Right lobe of liver (tissue), 6 donors: Measurements from ENCODE around the gene MRLN. TPM values are rescaled to one million over a fixed set of nuclear protein-coding genes. Genes with fewer than 3 reads are reported as not detected.
A peak's percentile ranks its signal among the peaks of the same experiment; 100 is the strongest.

Experiments
- ATAC-seq, 4 donors: fragments of 200-7000 bp; cut with Tn5 transposase; one replicate each; pipeline ENCODE4 v1.9.1; 2020; ENCODE audit warnings: mild to moderate bottlenecking in 4 of 4, moderate library complexity in 4 of 4
- DNase-seq, 3 donors: peaks; one replicate each; pipeline ENCODE4 v3.0.0-alpha.2; 2020
- H3K27ac ChIP-seq, 3 donors: fragments of 200-600 bp; one replicate each; pipeline ENCODE4 v1.8.0; 2022
- H3K27me3 ChIP-seq, 2 donors: fragments of 200-600 bp; one replicate each; pipeline ENCODE4 v1.8.0; 2022
- H3K36me3 ChIP-seq, 4 donors: fragments of 200-600 bp; sonication (generic) in 1 of 4; one replicate each; pipeline versions ENCODE4 v1.5.1 to v1.8.0; 2017 to 2022; ENCODE audit warnings: control low read depth in 1 of 4
- H3K4me1 ChIP-seq, 4 donors: fragments of 200-600 bp; sonication (generic) in 1 of 4; one replicate each; pipeline versions ENCODE4 v1.5.1 to v1.8.0; 2017 to 2022; ENCODE audit warnings: control low read depth in 1 of 4
- H3K4me3 ChIP-seq, 3 donors: fragments of 200-600 bp; one replicate each; pipeline ENCODE4 v1.8.0; 2022
- H3K9me3 ChIP-seq, 4 donors: fragments of 200-600 bp; sonication (generic) in 1 of 4; one replicate each; pipeline versions ENCODE4 v1.5.1 to v1.8.0; 2017 to 2022; ENCODE audit warnings: control low read depth in 1 of 4
- CTCF ChIP-seq, 4 donors: fragments of 200-600 bp in 3 of 4; fragments of 450-650 bp in 1 of 4; IDR thresholded peaks; one replicate each; pipeline versions ENCODE4 v1.5.1 to v1.8.0; 2016 to 2022; ENCODE audit warnings: antibody characterized with exemption in 4 of 4, mild to moderate bottlenecking in 2 of 4
- POLR2A ChIP-seq: fragments of 450-650 bp; IDR thresholded peaks from one replicate; pipeline ENCODE4 v1.6.1; 2017; ENCODE audit warnings: antibody characterized with exemption, mild to moderate bottlenecking
- WGBS: methylation state at CpG from one replicate; pipeline ENCODE4 v1.1.6; 2018; ENCODE audit warnings: low coverage, low lambda C conversion rate; ENCODE audit not compliant: insufficient coverage; ENCODE audit errors: missing lambda C conversion rate; 5-methylcytosine and 5-hydroxymethylcytosine counted together
- intact Hi-C, 2 donors: fragments of 100-400 bp; cut with DNase I; formaldehyde crosslinking; loops; one replicate each; pipeline versions ENCODE4 v1.11.2 to v1.14.1; 2022
- total RNA-seq, 6 experiments: library from RNA; depleted of rRNA in 2 of 6; stranded (reverse); fragments of >200 nt in 2 of 6; fragmentation: NEBNext Ultra II Directional in 3 of 6; extraction: Animal tissue kit (Norgen Biotek cat#: 25700) in 3 of 6; gene quantifications; one replicate each; pipeline versions ENCODE4 v1.1.0 to v1.2.4, GENCODE V29; 2016 to 2023
- donor health status: DM: no; HTN: yes; CAD: no.
- donor health status: DM: no; HTN: no; CAD: no.
- donor health status: DM: no; HTN: no; CAD: no.
- donor health status: DM: no; HTN: yes; CAD: no.
- donor health status: DM: no; HTN: yes; CAD: no.

MRLN gene
- total RNA-seq, 6 experiments from 2014 or later, result not detected

- Histone ChIP-seq H3K9me3 (no peaks in the 10 kb centered on the region), H3K27me3 (peaks cover 0 to 8% of the 10 kb centered on the region in 2 donors), H3K36me3 (no peaks in the 10 kb centered on the region), H3K27ac (no peak overlapping the region), H3K4me3 (no peak overlapping the region), H3K4me1 (no peaks in the 10 kb centered on the region)
- TF ChIP-seq POLR2A (no peak), CTCF (IDR thresholded peaks at IDR 0.05) (no peak)
- no peak for ATAC-seq
- intact Hi-C loops, result no loop called here
- WGBS, result 58% methylated on average over 7 of the region's 7 CpGs
- DNase-seq, result no peak
These were observed 39.9 kb downstream of the MRLN start for GRCh38 chr10:59713196-59713821.

- H3K9me3 ChIP-seq, result no peaks in the 10 kb centered on the region
- TF ChIP-seq POLR2A, result no peak
- no peak for TF ChIP-seq CTCF (IDR thresholded peaks at IDR 0.05)
- intact Hi-C loops, result no loop called here
- no peak for ATAC-seq
- no peaks in the 10 kb centered on the region for H3K36me3 ChIP-seq
- DNase-seq, result no peak
- H3K4me3 ChIP-seq, result no peak overlapping the region
- WGBS, result 53% methylated on average over 3 of the region's 3 CpGs
- H3K27me3 ChIP-seq, result peaks cover 0 to 8% of the 10 kb centered on the region in 2 donors
- H3K27ac ChIP-seq, result no peak overlapping the region
- no peaks in the 10 kb centered on the region for H3K4me1 ChIP-seq
These were observed 41.3 kb downstream of the MRLN start for GRCh38 chr10:59711871-59712494.

GRCh38 chr10:59709395-59710125 lies 43.7 kb downstream of the MRLN start, which contains the start of gene SLC16A9:
TSS of gene SLC16A9 (minus strand) at chr10:59709850. CDS start at chr10:59684291, 25,559 bp downstream.
- Histone ChIP-seq H3K36me3 (no peaks in the 10 kb centered on the region), H3K4me1 (no peaks in the 10 kb centered on the region), H3K9me3 (no peaks in the 10 kb centered on the region), H3K4me3 (peak within 1 kb of the TSS; percentile 40 to 51 (median 44)), H3K27me3 (peaks cover 0 to 8% of the 10 kb centered on the region in 2 donors), H3K27ac (no peak within 1 kb of the TSS)
- WGBS, result under 1% methylated on average over 16 of the region's 68 CpGs
- DNase-seq (peak; percentile 45 to 64 (median 47)), ATAC-seq (peak; percentile 70 to 86 (median 82))
- TF ChIP-seq POLR2A (no peak), CTCF (IDR thresholded peaks at IDR 0.05) (peak in 2 of 4 donors; percentile 21 to 32)
- intact Hi-C loops, result no loop called here

GRCh38 chr10:59708816-59709394 lies 44.4 kb downstream of the MRLN start:
- DNase-seq (peak in 2 of 3 donors; percentile 25 to 58), ATAC-seq (peak; percentile 45 to 47 (median 46))
- WGBS, result 0% methylated on average over 5 of the region's 42 CpGs
- no peak overlapping the region for H3K27ac ChIP-seq
- TF ChIP-seq CTCF (IDR thresholded peaks at IDR 0.05) (no peak), POLR2A (no peak)
- intact Hi-C loops, result no loop called here
- H3K9me3 ChIP-seq, result no peaks in the 10 kb centered on the region
- H3K4me1 ChIP-seq, result no peaks in the 10 kb centered on the region
- H3K36me3 ChIP-seq, result no peaks in the 10 kb centered on the region
- peak overlapping the region; percentile 40 to 51 (median 44) for H3K4me3 ChIP-seq
- peaks cover 0 to 8% of the 10 kb centered on the region in 2 donors for H3K27me3 ChIP-seq
